HL-60 (cell line): ENCODE measurements around the gene LAMP1.

Experiments used
- CTCF ChIP-seq: IDR thresholded peaks from one replicate; pipeline ENCODE4 v1.5.1; 2011; ENCODE audit warnings: low read length, control low read depth, inconsistent platforms; ENCODE audit not compliant: insufficient read depth
- POLR2AphosphoS5 ChIP-seq: IDR thresholded peaks from 2 replicates; pipeline ENCODE4 v1.6.1; 2012; ENCODE audit warnings: low read depth

DNA sequence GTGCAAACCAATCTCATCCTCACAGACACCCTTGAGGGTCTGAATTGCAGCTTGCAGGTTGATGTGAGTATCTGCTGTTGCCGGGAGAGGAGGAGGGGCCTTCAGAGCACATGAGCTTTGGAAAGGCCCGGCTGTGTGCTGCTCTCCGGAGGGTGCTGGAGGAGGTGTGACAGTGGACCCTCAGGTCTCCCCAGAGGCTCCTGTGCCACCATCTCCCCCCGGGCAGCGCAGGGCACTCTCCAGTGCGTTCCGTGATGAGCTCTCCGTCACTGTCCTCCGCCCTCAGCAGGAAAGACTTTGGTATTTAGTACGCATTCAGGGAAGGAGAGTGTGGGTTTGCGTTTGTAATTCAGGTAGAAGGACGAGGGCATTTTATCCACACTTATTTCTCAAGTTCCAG, 20.0 kb downstream of the LAMP1 start:
- TF ChIP-seq CTCF (no peak), POLR2AphosphoS5 (no peak)
